ENCODE data around the gene MGARP.

The MGARP gene

GRCh38 chr4:139311909-139312308 lies 31.9 kb upstream of the MGARP start:
- DNase-seq, result no peak
- in situ Hi-C loops (cut with HindIII; ENCODE audit: low pct_ligation_motif_present, low sequenced_read_pairs), result no loop called here
- H3K27me3 ChIP-seq (replicated peaks), result no peaks in the 10 kb centered on the region
- no peaks in the 10 kb centered on the region for H3K36me3 ChIP-seq (replicated peaks)
- H3K4me3 ChIP-seq (ENCODE audit: low read depth, low read length), result no peak overlapping the region
- H3K27ac ChIP-seq, result no peak overlapping the region
- TF ChIP-seq CTCF (IDR thresholded peaks at IDR 0.05; ENCODE audit: low read depth, low read length, missing control alignments), result no peak

GRCh38 chr4:139304920-139305319 lies 24.9 kb upstream of the MGARP start:
- Histone ChIP-seq H3K27me3 (replicated peaks) (no peaks in the 10 kb centered on the region), H3K36me3 (replicated peaks) (peaks cover 2% of the 10 kb centered on the region), H3K4me3 (ENCODE audit: low read depth, low read length) (no peak overlapping the region), H3K27ac (no peak overlapping the region)
- in situ Hi-C loops (cut with HindIII; ENCODE audit: low pct_ligation_motif_present, low sequenced_read_pairs), result no loop called here
- TF ChIP-seq CTCF (IDR thresholded peaks at IDR 0.05; ENCODE audit: low read depth, low read length, missing control alignments), result no peak
- no peak for DNase-seq

- no peaks in the 10 kb centered on the region for H3K27me3 ChIP-seq (replicated peaks)
- in situ Hi-C loops (cut with HindIII; ENCODE audit: low pct_ligation_motif_present, low sequenced_read_pairs), result no loop called here
- H3K36me3 ChIP-seq (replicated peaks), result peaks cover 2% of the 10 kb centered on the region
- peak; percentile 27 for DNase-seq
- peak; percentile 46 for TF ChIP-seq CTCF (IDR thresholded peaks at IDR 0.05; ENCODE audit: low read depth, low read length, missing control alignments)
- peak within 1 kb of the TSS; percentile 80 for H3K27ac ChIP-seq
- peak within 1 kb of the TSS; percentile 90 for H3K4me3 ChIP-seq (ENCODE audit: low read depth, low read length)
Measured at GRCh38 chr4:139301821-139302611, 22.0 kb upstream of the MGARP start, which contains the start of gene NDUFC1. Gene NDUFC1 (minus strand): TSS chr4:139302477. CDS start chr4:139295798, 6,679 bp downstream.

- peak; percentile 4 for TF ChIP-seq CTCF (IDR thresholded peaks at IDR 0.05; ENCODE audit: low read depth, low read length, missing control alignments)
- in situ Hi-C loops (cut with HindIII; ENCODE audit: low pct_ligation_motif_present, low sequenced_read_pairs), result no loop called here
- peak; percentile 96 for DNase-seq
- peaks cover 2% of the 10 kb centered on the region for H3K36me3 ChIP-seq (replicated peaks)
- H3K27ac ChIP-seq, result peak within 1 kb of the TSS; percentile 80
- H3K4me3 ChIP-seq (ENCODE audit: low read depth, low read length), result peak within 1 kb of the TSS; percentile 90
- H3K27me3 ChIP-seq (replicated peaks), result no peaks in the 10 kb centered on the region
Measured at GRCh38 chr4:139301113-139301820, 21.2 kb upstream of the MGARP start, which contains the start of gene NAA15. Gene NAA15 (plus strand): TSS chr4:139301505. CDS start chr4:139301778, 273 bp downstream.

GRCh38 chr4:139300431-139301112 lies 20.5 kb upstream of the MGARP start:
- DNase-seq, result peak; percentile 62

More at GRCh38 chr4:139300431-139301112, 20.5 kb upstream of the MGARP start:
- no peak for TF ChIP-seq CTCF (IDR thresholded peaks at IDR 0.05; ENCODE audit: low read depth, low read length, missing control alignments)
- Histone ChIP-seq H3K27ac (peak overlapping the region; percentile 80), H3K4me3 (ENCODE audit: low read depth, low read length) (peak overlapping the region; percentile 90), H3K27me3 (replicated peaks) (no peaks in the 10 kb centered on the region), H3K36me3 (replicated peaks) (peaks cover under 1% of the 10 kb centered on the region)
- in situ Hi-C loops (cut with HindIII; ENCODE audit: low pct_ligation_motif_present, low sequenced_read_pairs), result no loop called here
